Stimulated activated CD4-positive, alpha-beta T cell treated with anti-CD3 and anti-CD28 coated beads, Interleukin-4, amount 100 ng/mL, for 4 hours (primary cell): ENCODE measurements around the gene ANO2.
"Not testable (repeated sequence)": the region's sequence is repeated elsewhere in the genome, so short reads cannot be mapped to it uniquely, and the experiment has no call there.

ENCODE experiments used
- DNase-seq, 2 experiments: peaks; one replicate each; pipeline ENCODE4 v3.0.0-alpha.2; 2020

ANO2 gene

DNA sequence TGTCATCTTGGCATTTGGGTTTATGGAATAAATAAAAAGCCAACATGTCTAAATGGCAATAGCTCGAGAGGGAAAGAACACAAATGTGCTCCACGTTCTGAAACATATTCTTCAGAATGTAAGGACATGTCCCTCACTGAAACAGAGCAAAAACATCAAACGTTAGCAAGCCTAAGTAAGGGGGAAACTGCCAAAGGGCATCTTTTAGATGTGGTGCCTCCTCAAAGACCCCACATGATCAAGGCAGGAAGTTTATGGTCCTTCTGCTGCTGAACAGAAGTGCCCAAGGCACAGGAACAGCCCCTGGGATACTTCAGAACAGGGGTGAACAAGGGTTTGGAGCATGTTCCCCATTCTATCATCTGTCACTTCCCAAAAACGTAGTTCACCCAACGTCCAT is 227.0 kb downstream of the ANO2 start:
- no peak for DNase-seq

DNA sequence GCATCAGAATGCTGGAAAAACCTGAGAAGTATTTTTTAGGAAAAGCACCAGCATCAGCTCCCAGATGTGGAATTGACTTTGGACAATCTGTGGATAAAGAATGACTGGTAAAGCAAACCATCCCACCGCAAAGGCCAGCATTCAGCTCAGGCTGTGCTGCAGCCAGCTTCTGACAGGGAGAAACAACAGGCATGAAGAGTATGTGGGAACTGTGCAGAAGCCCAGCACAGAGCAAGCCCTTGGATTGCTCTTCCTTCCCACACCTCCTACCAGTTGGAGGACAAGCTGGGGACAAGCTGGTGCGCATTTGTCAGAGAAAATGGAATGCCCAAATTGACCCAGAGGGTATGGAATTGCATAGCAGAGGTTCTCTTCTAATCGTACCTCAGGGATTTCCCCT is 228.1 kb downstream of the ANO2 start:
- DNase-seq: no peak

DNA sequence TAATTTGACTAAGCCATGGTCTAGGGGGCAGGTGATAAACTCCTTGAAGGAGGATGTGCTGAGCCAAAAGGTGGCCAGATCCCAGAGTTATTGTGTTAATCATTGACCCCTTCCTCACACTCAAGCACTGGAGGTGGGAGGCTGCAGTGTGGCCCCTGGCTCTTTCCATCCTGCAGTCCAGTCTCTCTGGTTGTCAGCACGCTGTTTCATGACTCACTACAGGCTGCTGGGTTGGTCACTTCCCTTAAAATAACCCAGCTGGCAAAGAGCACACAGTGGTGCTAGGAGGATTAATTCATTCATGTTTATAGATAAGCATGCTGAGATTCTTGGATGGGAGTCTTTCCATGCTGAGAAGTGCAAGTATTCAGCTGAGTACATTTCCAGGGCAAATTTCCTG is 228.9 kb downstream of the ANO2 start:
- DNase-seq: no peak

DNA sequence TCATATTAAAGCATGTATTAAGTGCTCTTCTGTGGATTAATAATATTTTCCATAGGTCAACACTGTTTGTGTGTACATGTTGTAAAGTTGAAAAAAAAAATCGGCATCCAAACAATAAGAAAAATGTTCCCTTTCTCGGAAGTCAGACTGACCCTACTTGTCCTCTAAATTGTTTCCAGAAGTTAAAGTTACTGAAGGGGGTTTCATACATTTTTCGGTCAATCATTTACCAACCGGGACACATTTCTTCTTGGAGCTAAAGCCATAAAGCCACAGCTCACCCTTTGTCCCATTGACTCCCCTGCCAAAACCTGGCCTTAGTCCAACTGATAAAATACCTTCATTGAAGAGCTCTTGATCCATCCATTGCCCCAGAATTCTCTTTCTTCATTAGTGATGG is 230.0 kb downstream of the ANO2 start:
- DNase-seq: no peak

DNA sequence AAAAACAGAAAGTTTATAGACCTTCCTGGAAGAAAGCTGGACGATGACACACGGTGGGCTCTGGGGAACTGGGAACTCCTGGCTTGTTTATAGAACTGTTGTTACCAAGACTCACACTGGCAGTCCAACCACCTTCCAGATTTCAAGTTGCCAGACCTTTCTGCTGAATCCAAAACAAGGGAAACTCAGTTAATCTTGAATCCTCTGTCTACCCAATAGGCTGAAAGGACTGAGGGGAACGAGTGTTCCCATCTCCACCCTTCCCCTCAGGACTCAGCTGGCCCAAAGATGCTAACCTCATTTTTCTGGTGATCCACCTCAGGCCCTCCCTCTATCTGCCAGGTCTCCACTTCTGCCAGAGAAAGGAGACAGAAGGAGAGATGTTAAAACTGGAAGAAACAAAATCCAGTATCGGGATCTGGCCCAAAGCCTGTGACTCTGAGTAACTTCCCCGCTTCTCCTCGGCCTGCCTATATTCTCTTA is 231.4 kb downstream of the ANO2 start:
- no peak for DNase-seq

DNA sequence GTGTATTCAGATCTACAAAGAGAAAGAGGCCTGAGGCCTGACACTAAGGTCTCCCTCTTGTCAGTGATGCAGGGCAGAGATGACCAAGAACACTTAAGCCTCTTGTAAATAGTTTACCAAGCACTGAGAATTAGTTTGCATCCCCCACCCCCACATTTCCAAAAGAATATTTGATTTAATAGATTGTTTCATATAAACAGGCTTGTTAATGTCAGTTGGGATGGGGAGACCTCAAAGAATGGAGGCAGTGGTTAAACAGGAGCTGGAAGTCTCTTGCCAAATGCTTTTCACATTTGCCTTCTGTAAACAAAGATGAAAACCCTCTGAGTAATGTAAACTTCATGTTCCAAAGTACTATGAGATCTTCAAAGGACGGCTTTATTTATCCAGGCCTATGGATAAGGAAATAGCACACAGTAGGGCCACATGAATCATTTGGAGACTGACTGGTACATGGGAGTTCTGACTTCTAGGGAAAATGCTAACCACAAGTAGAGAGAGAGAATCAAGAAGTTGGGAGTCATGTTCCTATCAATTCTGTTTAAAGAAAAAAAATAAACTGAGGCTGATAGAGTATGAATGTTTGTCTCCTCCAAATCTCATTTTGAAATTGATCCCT is 234.7 kb downstream of the ANO2 start:
- no peak for DNase-seq

DNA sequence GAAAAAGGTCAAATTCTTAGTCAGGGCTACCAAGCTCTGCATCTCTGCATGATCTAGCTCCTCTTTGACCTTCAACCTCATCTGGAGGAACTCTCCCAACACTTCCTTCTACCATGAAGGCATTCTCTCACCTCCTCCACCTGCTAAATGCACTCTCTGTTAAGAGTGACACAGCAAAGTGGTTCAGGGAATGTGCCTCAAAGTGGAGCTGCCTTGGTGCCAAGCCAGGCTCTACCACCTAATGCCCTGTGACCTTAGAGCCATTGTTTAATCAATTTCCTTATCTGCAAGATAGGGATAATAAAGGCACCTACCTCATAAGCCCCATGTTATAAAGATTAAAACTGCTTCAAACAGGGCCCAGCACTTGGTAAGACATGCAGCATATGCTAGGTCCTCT is 236.7 kb downstream of the ANO2 start:
- no peak for DNase-seq

DNA sequence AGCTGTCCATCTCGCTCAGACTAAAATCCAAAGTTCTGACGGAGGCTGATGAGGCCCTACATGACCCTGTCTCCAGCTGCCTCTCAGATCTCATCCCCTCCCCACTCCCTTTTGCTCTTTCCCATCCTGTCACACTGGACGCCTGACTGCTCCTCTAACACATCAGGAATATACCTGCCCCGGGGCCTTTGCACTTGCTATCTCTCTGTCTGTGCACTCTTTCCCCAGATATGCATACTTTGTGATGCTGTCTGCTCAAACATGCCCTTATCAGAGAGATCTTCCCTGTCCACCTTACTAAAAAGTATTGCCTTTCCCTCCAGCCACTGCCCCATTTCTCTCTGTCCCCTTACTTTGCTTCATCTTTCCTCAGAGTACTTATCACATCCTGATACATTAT is 238.8 kb downstream of the ANO2 start:
- no peak for DNase-seq

DNA sequence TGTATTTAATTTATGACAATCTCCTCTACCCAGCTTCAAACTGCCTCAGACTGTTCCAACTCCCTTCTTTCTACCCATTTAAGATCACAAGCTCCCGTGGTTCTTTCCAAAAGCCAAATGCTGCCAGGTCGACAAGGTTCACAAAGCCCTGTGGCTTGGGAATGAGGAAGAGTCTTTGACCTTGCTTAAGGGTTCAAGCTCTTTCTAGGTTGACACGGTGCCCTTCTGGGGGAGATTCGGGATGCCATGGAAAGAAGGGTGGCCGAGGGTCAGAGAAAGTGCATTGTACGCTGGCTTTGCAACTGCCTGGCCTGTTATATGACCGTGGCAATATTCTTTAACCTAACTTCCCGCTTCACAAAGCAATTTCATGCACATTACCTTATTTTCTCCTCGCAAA is 239.3 kb downstream of the ANO2 start:
- DNase-seq: no peak

DNA sequence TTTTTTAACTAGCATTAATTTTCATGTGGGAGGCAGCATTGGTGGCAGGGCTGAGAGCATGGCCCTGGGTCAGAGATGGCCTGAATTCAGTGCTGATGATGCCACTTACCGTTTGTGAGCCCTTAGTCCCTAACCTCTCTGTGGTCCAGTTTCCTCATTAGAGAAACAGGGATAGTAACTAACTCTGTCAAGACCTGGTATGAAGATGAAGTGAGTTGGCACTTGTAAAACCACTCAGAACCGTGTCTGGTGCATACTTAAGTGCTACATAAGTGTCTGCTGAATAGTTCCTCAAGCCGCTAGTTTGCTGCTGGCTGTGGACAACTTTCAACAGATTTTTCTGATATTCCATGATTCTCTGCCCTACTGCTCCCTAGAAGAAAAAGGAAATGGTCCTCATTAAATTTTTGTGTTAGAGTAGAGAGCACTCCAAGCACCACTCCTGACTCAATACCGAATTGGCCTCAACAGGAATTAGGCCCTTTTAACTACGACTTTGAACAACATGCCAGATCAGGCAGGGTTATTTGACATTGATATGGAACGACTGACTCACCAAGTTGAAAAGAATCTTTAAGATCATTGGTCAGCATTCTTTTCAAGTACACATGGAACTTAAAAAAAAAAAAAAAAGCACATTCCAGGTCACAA is 250.2 kb downstream of the ANO2 start:
- no peak for DNase-seq

DNA sequence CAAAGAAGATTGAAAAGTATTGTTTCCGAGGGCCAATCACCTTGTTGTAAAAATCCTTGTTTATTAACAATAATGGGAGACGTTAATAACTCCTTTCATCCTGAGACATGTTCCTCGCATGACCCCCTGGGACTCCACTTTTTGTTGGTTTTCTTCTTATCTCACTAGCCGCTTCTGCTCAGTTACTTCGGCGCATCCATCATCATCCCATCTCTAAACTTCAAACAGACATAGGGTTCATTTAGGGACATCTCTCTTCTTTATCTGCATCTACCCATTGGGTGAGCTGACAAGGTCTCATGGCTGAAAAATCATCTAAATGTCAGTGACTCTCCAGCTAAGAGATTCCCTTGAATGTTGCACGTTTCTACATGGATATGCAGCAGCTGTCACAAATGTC is 252.2 kb downstream of the ANO2 start:
- no peak for DNase-seq

DNA sequence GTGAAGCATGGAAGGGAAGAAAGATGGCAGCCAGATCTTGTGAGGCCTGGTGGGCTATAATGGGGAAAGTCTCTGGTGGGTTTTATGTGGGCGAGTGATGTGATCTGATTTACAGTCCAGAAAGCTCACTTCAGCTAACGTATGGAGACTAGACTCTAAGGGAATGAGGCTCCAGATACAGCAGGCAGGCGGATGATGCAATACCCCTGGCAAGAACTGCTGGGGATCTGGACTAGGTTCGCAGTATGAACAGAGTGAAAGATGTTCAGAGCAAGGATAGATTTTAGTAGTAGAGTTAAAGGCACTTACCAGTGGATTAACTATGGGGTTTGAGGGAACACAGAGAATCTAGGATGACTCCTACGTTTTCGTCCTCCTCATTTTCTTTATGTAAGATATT is 253.1 kb downstream of the ANO2 start:
- no peak for DNase-seq

DNA sequence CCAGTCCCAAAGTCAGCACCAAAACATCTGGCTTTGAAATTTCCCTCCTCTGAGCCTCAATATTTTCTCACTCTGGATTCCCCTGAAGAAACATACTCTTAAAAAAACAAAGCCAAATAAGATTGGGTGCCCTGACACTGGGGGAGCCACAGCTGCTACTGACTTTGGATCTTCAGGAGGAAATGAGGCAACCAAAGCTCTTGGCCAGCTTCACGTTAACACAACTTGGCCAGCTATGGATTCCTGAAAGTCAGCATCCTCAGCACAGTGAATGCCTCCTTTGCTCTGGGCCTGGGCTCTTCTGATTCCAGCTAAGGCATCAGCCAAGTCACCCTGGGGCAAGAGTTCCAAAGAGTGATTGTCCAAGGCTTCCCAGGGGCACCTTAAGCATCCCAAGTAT is 254.8 kb downstream of the ANO2 start:
- DNase-seq: no peak

DNA sequence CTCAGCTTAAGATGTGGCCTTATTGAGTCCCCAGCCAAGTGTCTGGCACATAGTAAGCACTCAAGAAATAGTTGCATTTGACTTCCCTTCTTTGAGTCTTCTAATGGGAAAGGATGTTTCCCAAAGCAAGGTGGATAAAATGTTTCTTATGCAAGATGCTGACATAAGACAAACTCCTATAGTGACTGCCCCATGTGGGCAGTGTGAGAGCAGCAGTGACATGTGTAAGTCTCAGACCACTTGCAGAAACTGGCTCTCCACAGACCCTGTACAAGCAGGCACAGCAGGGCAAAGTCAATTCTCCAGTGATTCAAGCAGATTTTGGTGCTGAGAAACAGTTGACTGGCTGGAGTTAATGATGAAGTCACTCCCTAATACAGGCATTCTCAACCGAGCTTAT is 255.3 kb downstream of the ANO2 start:
- no peak for DNase-seq

DNA sequence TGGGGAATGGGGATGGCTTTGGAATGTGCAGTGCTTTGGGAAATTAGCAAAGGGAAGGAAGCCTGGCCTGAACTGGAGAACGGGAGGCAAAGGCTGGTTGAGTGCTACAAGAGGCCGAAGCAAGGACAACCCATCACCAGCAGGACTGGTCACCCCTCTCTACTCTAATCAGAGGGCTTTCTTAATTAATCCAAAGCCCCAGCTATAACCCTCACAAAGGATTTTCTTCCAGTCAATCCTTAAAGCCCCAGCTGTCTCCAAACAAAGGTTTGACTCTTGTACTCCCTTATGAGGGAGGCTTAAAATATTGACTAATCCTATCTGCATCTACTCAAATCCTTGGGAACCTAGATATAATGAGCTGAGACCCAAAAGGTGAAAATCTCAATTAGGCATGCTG is 256.8 kb downstream of the ANO2 start:
- DNase-seq: no peak

DNA sequence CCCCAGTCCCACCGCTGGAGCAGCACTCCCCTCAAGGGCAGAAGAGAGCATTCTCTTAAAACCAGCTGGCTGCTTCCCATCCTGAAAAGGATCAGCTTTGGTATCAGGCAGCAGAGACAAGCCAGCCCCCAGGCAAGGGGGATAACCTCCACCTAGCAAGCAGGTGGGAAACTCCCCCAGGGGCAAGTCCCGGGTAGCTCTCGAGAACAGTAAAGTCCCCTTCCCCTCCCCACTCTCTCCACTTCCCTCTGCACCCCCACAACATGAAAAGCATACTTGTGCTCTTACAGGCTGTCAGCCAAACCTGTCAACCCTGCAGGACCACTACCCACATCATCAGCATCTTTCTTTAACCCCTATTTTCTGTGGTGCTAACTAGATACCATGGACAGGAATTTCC is 259.1 kb downstream of the ANO2 start:
- DNase-seq: no peak

DNA sequence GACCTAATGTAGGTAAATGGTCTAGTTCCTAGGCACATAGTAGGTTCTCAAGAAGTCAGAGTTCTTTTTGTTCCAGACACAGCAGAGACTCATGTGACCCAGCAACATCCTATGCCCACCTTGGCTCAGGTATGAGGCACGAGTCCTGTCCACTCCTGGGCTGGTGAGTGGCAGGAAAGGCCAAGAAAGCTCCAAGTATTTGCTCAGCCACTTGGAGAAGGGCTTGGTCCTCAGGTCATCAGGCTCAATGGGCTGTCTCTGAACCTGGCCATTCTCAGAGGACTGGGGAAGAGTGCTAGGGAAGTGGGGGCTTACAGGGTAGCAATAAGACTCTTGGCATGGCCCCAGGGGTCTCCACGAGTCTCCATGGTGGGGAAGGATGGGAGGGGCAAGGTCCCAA is 260.1 kb downstream of the ANO2 start:
- no peak for DNase-seq

DNA sequence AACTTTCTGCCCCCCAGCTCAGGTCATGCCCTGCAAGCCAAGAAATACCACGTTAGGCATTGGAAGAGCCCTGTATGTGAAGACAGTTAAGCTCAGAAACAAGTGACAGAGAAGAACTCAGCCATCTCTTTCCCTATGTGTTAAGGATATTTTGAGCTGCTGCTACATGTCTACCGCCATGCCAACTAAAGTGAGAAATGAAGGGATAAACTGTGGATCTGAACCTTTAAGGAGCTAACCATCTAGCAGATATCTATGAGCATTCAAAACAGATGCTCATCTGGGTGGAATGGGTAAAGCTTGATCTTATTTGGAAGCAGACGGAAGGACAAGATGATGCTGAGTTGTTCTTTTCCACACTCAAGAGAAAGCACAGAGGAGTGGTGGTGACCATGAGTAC is 262.5 kb downstream of the ANO2 start:
- no peak for DNase-seq

DNA sequence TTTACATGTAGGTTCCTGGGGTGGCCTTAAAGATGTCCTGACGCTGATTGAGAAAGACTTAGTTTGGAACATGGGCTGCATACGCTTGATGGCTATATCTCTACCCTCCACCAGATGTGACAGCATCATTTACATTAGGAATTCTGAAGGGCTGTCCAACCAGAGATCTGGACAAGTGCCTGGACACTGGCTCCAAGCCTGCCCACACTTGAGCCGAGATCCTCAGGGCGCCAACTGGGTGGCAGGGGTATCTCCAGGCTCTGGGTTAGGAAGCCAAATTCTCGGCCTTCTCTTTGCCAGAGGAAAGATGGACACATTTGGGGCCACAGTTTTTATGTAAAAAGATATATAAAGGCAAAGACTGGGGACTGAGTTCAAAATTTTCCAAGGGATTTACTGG is 266.9 kb downstream of the ANO2 start:
- DNase-seq: no peak

DNA sequence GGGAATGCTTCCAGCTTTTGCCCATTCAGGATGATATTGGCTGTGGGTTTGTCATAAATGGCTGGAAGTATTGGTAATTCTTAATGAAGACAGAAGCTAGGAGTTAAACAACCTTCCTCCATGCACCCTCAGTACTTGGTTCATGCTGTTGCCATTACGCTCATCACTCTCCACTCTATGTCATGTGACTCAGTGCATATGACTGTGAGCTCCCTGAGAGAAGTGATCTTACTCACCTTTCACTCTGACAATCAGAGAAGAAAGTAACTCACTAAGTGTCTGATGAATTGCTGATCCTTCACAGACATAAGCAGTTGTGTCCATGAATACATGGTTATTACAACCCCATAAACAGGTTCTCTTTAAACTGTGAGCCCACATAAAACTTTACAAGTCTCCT is 275.4 kb downstream of the ANO2 start:
- not testable (repeated sequence) for DNase-seq

DNA sequence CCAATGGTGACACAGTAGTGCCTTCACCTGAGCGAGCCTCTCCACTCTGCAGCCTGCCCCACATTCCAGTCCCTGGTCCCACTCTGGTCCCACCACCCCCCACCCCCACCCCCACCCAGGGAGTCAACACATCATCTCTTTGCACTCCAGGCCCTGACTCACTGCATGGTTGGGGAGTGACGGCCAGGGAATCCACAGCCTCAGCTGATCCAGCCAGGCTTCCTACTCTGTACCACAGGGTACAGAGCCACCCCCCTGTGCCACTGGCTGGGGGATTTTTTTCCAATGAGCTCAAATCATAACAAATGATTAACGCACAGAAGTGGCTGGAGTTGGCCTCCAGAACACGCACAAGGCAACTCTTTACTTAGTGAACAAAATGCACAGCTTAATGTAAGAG is 279.4 kb downstream of the ANO2 start:
- DNase-seq: no peak

DNA sequence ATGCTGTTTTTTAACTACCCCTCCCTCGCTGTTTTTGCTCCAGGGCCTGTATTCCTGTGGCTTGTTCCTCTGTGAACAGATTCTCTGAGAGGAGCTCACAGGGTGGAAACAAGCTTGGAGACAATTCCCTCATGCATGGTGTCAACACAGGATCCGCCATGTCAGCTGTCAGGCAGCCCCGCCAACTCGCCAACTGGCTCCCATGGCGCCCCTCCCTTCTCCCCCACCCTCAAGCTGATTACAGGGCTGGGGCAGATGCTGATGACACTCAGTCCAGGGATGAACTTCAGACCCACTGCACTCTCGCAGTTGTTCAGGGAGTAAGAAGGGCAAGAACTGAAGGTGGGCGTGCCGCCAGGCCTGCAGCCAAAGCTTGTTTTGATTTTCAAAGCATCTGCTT is 283.2 kb downstream of the ANO2 start:
- DNase-seq: no peak

DNA sequence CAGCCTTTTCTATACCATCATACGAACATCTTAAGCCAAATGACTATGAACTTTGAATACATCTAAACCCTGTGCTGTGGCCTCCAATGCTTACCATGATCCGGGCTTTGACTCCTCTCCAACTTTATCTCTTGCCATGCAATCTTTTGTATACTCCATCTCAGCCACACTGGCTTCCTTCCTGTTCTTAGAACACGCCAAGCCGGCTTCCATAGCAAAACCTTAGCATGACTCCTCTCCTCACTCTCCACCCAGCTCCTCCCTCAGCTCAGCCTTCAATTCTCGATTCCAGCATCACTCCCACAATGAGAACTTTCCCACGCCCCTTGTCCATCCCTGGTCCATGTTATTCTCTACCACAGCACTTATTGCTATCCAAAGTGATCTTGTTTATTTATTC is 284.8 kb downstream of the ANO2 start:
- no peak for DNase-seq

DNA sequence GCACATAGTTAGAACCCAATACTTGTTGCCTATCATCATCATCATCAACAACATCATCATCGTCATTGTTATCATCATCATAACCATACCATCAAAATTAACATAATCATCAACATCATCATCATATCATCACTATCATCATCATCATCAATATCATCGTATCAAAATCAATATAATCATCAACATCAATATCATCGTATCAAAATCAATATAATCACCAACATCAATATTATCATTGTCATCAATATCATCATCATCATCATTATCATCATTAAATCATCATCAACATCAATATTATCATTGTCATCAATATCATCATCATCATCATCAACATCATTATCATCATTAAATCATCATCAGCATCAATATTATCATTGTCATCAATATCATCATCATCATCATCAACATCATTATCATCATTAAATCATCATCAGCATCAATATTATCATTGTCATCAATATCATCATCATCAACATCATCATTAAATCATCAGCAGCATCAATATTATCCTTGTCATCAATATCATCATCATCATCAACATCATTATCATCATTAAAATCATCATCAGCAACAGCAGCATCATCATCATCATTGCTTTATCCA is 286.6 kb downstream of the ANO2 start:
- not testable (repeated sequence) for DNase-seq

DNA sequence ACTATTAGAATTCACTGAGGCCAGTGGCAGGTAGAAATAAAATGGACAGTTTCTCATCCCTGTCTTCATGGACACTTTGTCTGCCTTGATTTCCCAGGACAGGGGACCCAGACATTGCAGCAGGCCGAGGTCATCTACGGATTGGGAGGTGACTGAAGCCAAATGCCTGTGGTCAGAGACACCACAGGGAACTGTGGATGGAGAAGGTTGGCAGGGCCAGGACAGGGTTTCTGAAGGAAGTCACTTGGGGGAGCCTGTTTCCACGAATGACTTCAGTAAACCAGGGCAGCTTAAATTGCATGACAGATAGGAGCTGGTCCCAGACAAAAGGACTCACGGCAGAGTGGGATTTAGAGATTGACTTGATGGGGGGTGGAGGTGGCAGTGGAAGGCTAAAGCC is 288.2 kb downstream of the ANO2 start:
- DNase-seq: no peak
